NK-92 (cell line): Measurements from ENCODE around the gene TPCN2.
"Not testable (repeated sequence)": the region's sequence is repeated elsewhere in the genome, so short reads cannot be mapped to it uniquely, and the experiment has no call there.

Experiments
- DNase-seq: peaks from one replicate; lab custom pipeline; 2025; ENCODE audit not compliant: unreplicated experiment; lab: John Stamatoyannopoulos, UW

TPCN2 gene

GRCh38 chr11:69073469-69073868, 24.7 kb downstream of the TPCN2 start:
- DNase-seq: no peak

- DNase-seq: no peak
These were observed 25.8 kb downstream of the TPCN2 start for GRCh38 chr11:69074375-69075140.

- no peak for DNase-seq
These were observed 26.8 kb downstream of the TPCN2 start for GRCh38 chr11:69075421-69076128.

- no peak for DNase-seq
These were observed 27.5 kb downstream of the TPCN2 start for GRCh38 chr11:69076129-69076791.

- DNase-seq: not testable (repeated sequence)
These were observed 28.2 kb downstream of the TPCN2 start for GRCh38 chr11:69076977-69077376.

GRCh38 chr11:69078508-69078907, 29.8 kb downstream of the TPCN2 start:
- no peak for DNase-seq

- no peak for DNase-seq
These were observed 30.3 kb downstream of the TPCN2 start for GRCh38 chr11:69078930-69079605.

GRCh38 chr11:69079661-69080256, 31.0 kb downstream of the TPCN2 start:
- DNase-seq: no peak

GRCh38 chr11:69080257-69080995, 31.7 kb downstream of the TPCN2 start:
- DNase-seq: no peak

- DNase-seq: no peak
These were observed 32.4 kb downstream of the TPCN2 start for GRCh38 chr11:69081180-69081579.

- no peak for DNase-seq
These were observed 35.0 kb downstream of the TPCN2 start for GRCh38 chr11:69083531-69084247.

- DNase-seq: no peak
These were observed 35.6 kb downstream of the TPCN2 start for GRCh38 chr11:69084371-69084770.

- no peak for DNase-seq
These were observed 36.9 kb downstream of the TPCN2 start for GRCh38 chr11:69085490-69086095.

- no peak for DNase-seq
These were observed 37.7 kb downstream of the TPCN2 start for GRCh38 chr11:69086152-69087132.

- no peak for DNase-seq
These were observed 38.4 kb downstream of the TPCN2 start for GRCh38 chr11:69087133-69087524.

- DNase-seq: no peak
These were observed 39.1 kb downstream of the TPCN2 start for GRCh38 chr11:69087811-69088210.

GRCh38 chr11:69088676-69089146, 40.0 kb downstream of the TPCN2 start:
- no peak for DNase-seq

GRCh38 chr11:69089258-69089657, 40.5 kb downstream of the TPCN2 start:
- DNase-seq: no peak
